Progenitor cell of endocrine pancreas (in vitro differentiated cells): Measurements from ENCODE around the gene HK1. TPM values are rescaled to one million over a fixed set of nuclear protein-coding genes. Genes with fewer than 3 reads are reported as not detected.
"Not testable (repeated sequence)": the region's sequence is repeated elsewhere in the genome, so short reads cannot be mapped to it uniquely, and the experiment has no call there.

ENCODE experiments used
- DNase-seq: peaks from one replicate; pipeline ENCODE4 v3.0.0; 2021; ENCODE audit warnings: low spot score; ENCODE audit not compliant: unreplicated experiment
- H3K27ac Mint-ChIP-seq: 2 replicates; pipeline ENCODE4 v1.8.0; 2021; ENCODE audit warnings: mild to moderate bottlenecking, moderate library complexity, mixed read lengths
- H3K27me3 Mint-ChIP-seq: 2 replicates; pipeline ENCODE4 v1.8.0; 2021; ENCODE audit warnings: mixed read lengths
- H3K36me3 Mint-ChIP-seq: 2 replicates; pipeline ENCODE4 v1.8.0; 2022; ENCODE audit warnings: mixed read lengths; ENCODE audit not compliant: insufficient read depth
- H3K4me1 Mint-ChIP-seq: 2 replicates; pipeline ENCODE4 v1.8.0; 2021; ENCODE audit warnings: low read depth, mixed read lengths
- H3K4me3 Mint-ChIP-seq: 2 replicates; pipeline ENCODE4 v1.8.0; 2021; ENCODE audit warnings: low read depth, mild to moderate bottlenecking, moderate library complexity, mixed read lengths
- H3K9me3 Mint-ChIP-seq: 2 replicates; pipeline ENCODE4 v1.8.0; 2021; ENCODE audit warnings: low read depth, mixed read lengths
- total RNA-seq: library from RNA; stranded (reverse); gene quantifications from 2 replicates; pipeline ENCODE4 v1.2.1, GENCODE V29; 2021
- TF ChIP-seq, protein P1 (sequence below): fragments of 200-600 bp; sonication (generic); IDR thresholded peaks from one replicate; pipeline ENCODE4 v1.5.0; 2021; ENCODE audit warnings: antibody characterized with exemption, mild to moderate bottlenecking; ENCODE audit not compliant: unreplicated experiment

HK1 gene
- total RNA-seq, 1 donor from 2014 or later: 32.5 TPM

DNA sequence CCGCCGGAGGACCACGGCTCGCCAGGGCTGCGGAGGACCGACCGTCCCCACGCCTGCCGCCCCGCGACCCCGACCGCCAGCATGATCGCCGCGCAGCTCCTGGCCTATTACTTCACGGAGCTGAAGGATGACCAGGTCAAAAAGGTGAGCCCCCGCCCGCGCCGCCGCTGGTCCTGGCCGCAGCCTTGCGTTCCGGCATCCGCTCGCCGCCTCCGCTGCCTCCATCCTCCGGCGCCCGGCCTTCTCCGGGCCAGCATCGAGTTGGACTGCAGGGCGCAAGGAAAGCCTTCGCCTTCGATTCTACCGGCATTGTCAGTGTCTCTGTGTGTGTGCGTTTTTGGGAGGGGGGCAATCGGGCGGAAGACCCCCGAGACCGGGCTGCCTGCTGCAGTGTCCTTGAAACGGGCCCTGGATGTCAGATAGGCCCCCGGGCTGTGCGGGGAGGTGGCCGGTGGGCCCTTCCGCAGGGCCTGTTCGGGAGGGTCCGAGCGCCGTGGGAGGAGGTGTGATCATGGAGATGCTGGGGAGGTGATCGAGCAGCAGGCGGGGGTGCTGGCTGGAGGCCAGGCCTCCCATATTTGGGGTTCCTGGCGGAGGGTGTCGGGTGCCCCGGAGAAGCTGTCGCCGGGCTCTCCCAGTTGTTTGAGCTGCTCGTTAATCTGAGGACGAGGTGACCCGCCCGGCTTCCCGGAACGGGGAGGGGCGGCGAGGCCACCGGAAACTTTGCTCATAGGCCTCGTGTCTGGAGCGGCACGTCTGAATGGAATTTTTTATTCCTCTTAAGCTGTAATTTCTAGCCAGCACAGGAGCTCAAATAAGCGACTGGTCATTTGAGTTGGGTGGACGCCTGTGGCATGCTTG lies 40.8 kb downstream of the HK1 start:
- Mint-ChIP-seq H3K9me3 (no peaks in the 10 kb centered on the region), H3K4me1 (peaks cover 30% of the 10 kb centered on the region), H3K36me3 (no peaks in the 10 kb centered on the region), H3K27ac (peak overlapping the region; percentile 73), H3K4me3 (peak overlapping the region; percentile 91), H3K27me3 (no peaks in the 10 kb centered on the region)
- no peak for DNase-seq
- TF ChIP-seq, protein P1, sequence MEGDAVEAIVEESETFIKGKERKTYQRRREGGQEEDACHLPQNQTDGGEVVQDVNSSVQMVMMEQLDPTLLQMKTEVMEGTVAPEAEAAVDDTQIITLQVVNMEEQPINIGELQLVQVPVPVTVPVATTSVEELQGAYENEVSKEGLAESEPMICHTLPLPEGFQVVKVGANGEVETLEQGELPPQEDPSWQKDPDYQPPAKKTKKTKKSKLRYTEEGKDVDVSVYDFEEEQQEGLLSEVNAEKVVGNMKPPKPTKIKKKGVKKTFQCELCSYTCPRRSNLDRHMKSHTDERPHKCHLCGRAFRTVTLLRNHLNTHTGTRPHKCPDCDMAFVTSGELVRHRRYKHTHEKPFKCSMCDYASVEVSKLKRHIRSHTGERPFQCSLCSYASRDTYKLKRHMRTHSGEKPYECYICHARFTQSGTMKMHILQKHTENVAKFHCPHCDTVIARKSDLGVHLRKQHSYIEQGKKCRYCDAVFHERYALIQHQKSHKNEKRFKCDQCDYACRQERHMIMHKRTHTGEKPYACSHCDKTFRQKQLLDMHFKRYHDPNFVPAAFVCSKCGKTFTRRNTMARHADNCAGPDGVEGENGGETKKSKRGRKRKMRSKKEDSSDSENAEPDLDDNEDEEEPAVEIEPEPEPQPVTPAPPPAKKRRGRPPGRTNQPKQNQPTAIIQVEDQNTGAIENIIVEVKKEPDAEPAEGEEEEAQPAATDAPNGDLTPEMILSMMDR: no peak

DNA sequence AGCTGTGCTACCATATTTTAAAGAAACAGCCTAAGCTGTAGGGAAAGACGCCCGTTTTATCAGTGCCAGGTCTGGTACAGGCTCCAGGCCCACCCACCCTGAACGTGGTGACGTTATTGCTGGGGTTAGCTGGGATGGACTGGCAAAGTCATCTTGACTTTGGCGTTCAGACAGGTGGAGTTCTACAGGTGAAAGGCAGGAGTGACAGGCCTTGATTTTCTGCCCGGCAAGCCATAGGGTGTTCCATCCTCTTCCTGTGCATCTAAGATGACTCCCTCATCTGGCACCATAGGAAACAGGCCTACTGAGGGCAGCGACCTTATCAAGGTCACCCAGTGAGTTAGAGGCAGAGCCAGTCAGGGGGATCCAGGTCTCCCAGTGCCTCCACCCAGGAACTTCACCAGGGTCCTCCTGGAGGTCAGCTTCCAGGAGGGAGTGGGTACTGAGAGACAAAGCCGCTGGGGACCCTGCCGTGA lies 41.6 kb downstream of the HK1 start:
- H3K36me3 Mint-ChIP-seq: no peaks in the 10 kb centered on the region
- peaks cover 28% of the 10 kb centered on the region for H3K4me1 Mint-ChIP-seq
- TF ChIP-seq, protein P1: no peak
- H3K9me3 Mint-ChIP-seq: no peaks in the 10 kb centered on the region
- peak overlapping the region; percentile 91 for H3K4me3 Mint-ChIP-seq
- no peak overlapping the region for H3K27ac Mint-ChIP-seq
- no peaks in the 10 kb centered on the region for H3K27me3 Mint-ChIP-seq
- no peak for DNase-seq

DNA sequence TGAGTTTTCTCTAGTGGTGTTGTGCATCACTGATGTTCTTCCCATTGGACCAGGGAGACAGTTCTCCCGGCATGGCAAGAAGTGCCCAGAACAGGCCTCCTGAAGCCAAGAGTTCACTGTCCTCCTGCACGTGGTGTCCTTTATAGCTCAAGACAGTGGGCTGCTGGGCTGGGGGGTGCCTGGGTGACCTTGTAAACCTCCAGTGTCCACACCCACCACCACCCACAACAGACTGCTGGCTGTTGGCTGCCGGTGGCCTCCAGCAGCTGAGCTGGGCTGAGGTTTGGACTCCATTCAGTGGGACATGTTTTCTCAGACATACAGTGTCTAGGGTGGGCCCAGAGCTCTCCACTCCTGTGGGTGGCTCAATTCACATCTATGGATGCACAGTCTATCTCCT lies 42.2 kb downstream of the HK1 start:
- Mint-ChIP-seq H3K36me3 (no peaks in the 10 kb centered on the region), H3K9me3 (no peaks in the 10 kb centered on the region), H3K27ac (no peak overlapping the region), H3K27me3 (no peaks in the 10 kb centered on the region), H3K4me1 (peaks cover 21% of the 10 kb centered on the region), H3K4me3 (peak overlapping the region; percentile 91)
- DNase-seq: no peak
- TF ChIP-seq, protein P1: no peak

DNA sequence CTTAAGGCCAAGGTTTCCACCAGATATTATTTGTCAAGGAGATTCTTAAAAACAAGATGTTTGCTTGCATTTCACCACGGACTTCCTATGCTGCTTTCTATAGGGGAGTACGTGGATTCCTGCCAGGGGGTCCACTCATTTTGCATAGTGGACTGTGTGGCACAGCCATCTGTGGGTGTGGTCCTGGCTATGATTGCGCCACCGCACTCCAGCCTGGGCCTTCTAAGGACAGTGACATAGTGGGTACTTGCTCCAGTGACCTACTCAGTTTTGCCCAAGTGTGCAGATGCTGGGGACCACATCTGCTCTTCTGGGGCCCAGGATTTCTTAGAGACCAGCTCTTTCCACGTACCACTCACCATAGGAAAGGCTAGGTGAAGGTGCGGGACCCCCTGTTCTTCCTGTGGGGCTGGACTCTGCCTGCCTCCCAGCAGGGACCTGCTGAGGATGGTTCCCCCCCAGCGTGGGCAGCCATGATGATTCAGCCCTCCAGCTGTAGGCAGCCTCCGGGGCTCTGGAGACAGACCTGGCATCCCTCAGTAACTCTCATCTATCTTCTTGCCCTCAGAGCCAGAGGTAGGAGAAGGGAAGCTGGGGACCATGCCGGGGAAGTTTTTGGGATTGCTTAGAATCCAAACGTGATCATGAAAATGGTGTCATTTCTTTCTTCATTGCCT lies 42.9 kb downstream of the HK1 start:
- Mint-ChIP-seq H3K9me3 (no peaks in the 10 kb centered on the region), H3K4me1 (peaks cover 16% of the 10 kb centered on the region), H3K27me3 (peaks cover 2% of the 10 kb centered on the region), H3K4me3 (no peak overlapping the region), H3K36me3 (no peaks in the 10 kb centered on the region), H3K27ac (no peak overlapping the region)
- no peak for DNase-seq
- TF ChIP-seq, protein P1: no peak

DNA sequence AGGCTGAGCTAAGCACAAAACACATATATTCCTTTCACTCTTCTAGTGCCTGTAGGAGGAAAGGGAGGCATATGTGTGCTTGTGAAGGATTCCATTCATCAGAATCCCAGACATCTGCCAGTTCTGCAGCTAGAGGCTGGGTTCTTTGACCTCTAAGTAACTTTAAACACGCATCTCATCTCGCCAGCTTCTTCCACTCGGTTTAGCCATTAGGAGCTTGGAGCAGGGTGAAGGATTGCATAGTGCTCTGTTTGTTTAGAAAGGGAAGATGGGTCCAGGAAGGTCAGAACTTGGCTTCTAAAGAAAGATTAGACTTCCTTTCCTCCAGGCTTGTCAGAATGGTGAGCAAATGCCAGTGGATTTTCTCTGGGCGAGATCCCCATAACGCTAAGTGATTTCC lies 43.6 kb downstream of the HK1 start:
- H3K4me1 Mint-ChIP-seq: peaks cover 11% of the 10 kb centered on the region
- TF ChIP-seq, protein P1: no peak
- H3K36me3 Mint-ChIP-seq: no peaks in the 10 kb centered on the region
- DNase-seq: no peak
- peaks cover 3% of the 10 kb centered on the region for H3K27me3 Mint-ChIP-seq
- H3K9me3 Mint-ChIP-seq: no peaks in the 10 kb centered on the region
- no peak overlapping the region for H3K27ac Mint-ChIP-seq
- no peak overlapping the region for H3K4me3 Mint-ChIP-seq

DNA sequence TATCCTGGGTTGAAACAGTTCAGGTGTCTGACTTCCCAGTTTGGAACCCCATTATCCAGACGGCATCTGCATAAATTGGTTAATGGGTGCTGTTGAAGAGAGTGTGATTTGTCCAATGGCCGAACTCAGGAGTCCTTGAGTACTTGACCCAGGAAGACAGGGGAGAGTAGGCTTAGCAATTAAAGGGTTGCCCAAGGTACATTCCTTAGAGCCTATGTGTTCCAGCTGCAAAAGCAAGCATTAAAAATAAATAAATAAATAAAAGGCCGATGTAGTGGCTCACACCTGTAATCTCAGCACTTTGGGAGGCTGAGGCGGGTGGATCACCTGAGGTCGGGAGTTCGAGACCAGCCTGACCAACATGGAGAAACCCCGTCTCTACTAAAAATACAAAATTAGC lies 44.0 kb downstream of the HK1 start:
- not testable (repeated sequence) for H3K4me1 Mint-ChIP-seq, H3K4me3 Mint-ChIP-seq, H3K27ac Mint-ChIP-seq, H3K9me3 Mint-ChIP-seq, DNase-seq, H3K36me3 Mint-ChIP-seq, H3K27me3 Mint-ChIP-seq
